Testis (tissue), 2 donors: Measurements from ENCODE around the gene DAZAP1.

Experiments used
- POLR2A ChIP-seq: fragments of 450-650 bp; IDR thresholded peaks from one replicate; pipeline ENCODE4 v1.6.1; 2017; ENCODE audit warnings: antibody characterized with exemption, mild to moderate bottlenecking, moderate library complexity
- TF ChIP-seq, protein P1 (sequence below), 3 experiments: fragments of 450-650 bp in 2 of 3; fragments of 200-600 bp in 1 of 3; sonication (generic) in 1 of 3; IDR thresholded peaks; one replicate each; pipeline ENCODE4 v1.5.1; 2016 to 2019; ENCODE audit warnings: antibody characterized with exemption in 3 of 3, mild to moderate bottlenecking in 2 of 3, moderate library complexity in 1 of 3

DNA sequence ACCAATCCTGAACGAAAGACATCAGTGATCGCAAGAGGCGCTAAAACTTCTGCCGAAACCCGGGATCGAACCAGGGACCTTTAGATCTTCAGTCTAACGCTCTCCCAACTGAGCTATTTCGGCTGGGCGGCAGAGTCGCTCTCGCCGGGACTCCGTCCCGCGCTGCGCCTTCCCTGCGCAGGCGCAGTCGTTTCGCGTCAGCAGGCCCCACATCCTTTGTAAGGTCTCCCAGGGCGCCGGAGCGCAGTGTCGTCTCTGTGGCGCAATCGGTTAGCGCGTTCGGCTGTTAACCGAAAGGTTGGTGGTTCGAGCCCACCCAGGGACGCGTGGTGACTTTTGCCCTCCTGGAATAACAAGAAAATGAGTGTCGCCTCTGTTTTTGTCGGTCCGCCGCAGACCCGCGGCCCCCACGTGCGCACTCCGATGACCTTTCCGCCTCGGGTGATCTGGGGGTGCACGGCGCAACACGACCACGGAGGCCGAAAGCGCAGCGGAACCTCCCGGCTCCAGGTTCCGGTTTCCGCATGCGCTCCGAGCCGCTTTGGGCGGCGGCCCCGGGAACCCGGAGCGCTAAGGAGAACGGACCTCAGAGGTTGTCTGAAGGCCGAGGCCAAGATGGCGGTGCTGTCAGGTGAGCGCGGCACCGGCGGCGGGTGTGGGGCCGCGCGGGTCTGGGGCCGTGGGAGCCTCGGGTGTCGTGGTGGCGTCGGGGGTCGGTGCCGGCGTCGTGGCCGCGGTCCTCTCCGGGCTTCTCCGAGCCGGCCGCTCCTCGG, 23.9 kb upstream of the DAZAP1 start, which contains the start of gene NDUFS7:
- TF ChIP-seq, protein P1, sequence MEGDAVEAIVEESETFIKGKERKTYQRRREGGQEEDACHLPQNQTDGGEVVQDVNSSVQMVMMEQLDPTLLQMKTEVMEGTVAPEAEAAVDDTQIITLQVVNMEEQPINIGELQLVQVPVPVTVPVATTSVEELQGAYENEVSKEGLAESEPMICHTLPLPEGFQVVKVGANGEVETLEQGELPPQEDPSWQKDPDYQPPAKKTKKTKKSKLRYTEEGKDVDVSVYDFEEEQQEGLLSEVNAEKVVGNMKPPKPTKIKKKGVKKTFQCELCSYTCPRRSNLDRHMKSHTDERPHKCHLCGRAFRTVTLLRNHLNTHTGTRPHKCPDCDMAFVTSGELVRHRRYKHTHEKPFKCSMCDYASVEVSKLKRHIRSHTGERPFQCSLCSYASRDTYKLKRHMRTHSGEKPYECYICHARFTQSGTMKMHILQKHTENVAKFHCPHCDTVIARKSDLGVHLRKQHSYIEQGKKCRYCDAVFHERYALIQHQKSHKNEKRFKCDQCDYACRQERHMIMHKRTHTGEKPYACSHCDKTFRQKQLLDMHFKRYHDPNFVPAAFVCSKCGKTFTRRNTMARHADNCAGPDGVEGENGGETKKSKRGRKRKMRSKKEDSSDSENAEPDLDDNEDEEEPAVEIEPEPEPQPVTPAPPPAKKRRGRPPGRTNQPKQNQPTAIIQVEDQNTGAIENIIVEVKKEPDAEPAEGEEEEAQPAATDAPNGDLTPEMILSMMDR (IDR thresholded peaks at IDR 0.05): peak in 2 of 3 experiments; percentile 56 to 60
- TF ChIP-seq POLR2A: no peak
